HL-60 (cell line): Measurements from ENCODE around the gene FAHD2A.

Experiments
- CTCF ChIP-seq: IDR thresholded peaks from one replicate; pipeline ENCODE4 v1.5.1; 2011; ENCODE audit warnings: low read length, control low read depth, inconsistent platforms; ENCODE audit not compliant: insufficient read depth
- GABPA ChIP-seq: IDR thresholded peaks from 2 replicates; pipeline ENCODE4 v1.6.1; 2012; ENCODE audit warnings: low read depth
- POLR2AphosphoS5 ChIP-seq: IDR thresholded peaks from 2 replicates; pipeline ENCODE4 v1.6.1; 2012; ENCODE audit warnings: low read depth
- REST ChIP-seq: IDR thresholded peaks from 2 replicates; pipeline ENCODE4 v1.6.1; 2012; ENCODE audit warnings: low read depth; ENCODE audit not compliant: insufficient replicate concordance
- SPI1 ChIP-seq: IDR thresholded peaks from 2 replicates; pipeline ENCODE4 v1.6.1; 2012; ENCODE audit warnings: low read depth, mild to moderate bottlenecking, borderline replicate concordance

GRCh38 chr2:95383635-95384027 is 18.9 kb upstream of the FAHD2A start:
- TF ChIP-seq POLR2AphosphoS5, result no peak
- no peak for TF ChIP-seq CTCF
- TF ChIP-seq GABPA, result no peak
- TF ChIP-seq REST, result no peak
- no peak for TF ChIP-seq SPI1
